ENCODE data around the gene RSRC1. TPM values are rescaled to one million over a fixed set of nuclear protein-coding genes. Genes with fewer than 3 reads are reported as not detected.

Gene RSRC1
- total and polyA plus RNA-seq, 2 of the 8 experiments (the other 6 are each of a cell fraction or from before 2014, with no cell fraction given): 2.0 to 27.9 TPM

- Histone ChIP-seq H3K4me3 (ENCODE audit: extremely low read depth in 1 of 4, insufficient read depth in 2 of 4, low read depth in 3 of 4, low read length in 4 of 4) (no peak overlapping the region), H3K4me1 (replicated peaks in 1 of 4; ENCODE audit: control insufficient read depth in 3 of 4, insufficient read depth in 4 of 4, low read length in 3 of 4) (no peaks in the 10 kb centered on the region), H2BK12ac (ENCODE audit: low read depth, low read length) (no peak overlapping the region), H3K56ac (replicated peaks; ENCODE audit: insufficient read length, low read depth, low read length) (no peak overlapping the region), H3K23ac (ENCODE audit: insufficient read length) (no peak overlapping the region), H3K27me3 (replicated peaks in 1 of 4; ENCODE audit: control insufficient read depth in 3 of 4, extremely low read depth in 1 of 4, insufficient read depth in 3 of 4, low read length in 3 of 4) (no peaks in the 10 kb centered on the region), H4K8ac (ENCODE audit: extremely low read depth, insufficient read depth, low read length) (no peak overlapping the region), H3K23me2 (ENCODE audit: low read depth, low read length) (peaks cover 1% of the 10 kb centered on the region; the same call in 1 of the 2 replicates), H3K18ac (ENCODE audit: extremely low read depth, low read length) (no peak overlapping the region), H3K14ac (ENCODE audit: insufficient read length) (no peak overlapping the region), H3K9me3 (ENCODE audit: insufficient read depth in 2 of 2, low read depth in 1 of 2, low read length in 1 of 2) (no peaks in the 10 kb centered on the region), H3K4ac (replicated peaks; ENCODE audit: insufficient read length, low read depth, low read length) (no peak overlapping the region), H4K91ac (replicated peaks; ENCODE audit: insufficient read length, low read length) (no peak overlapping the region), H3K4me2 (ENCODE audit: insufficient read depth in 1 of 2, low read depth in 2 of 2, low read length in 2 of 2) (no peak overlapping the region), H2BK5ac (ENCODE audit: low read depth, low read length) (no peak overlapping the region), H4K5ac (ENCODE audit: insufficient read length, low read depth, low read length) (no peak overlapping the region), H2BK15ac (ENCODE audit: low read length) (no peak overlapping the region), H3K79me1 (ENCODE audit: low read depth, low read length) (no peaks in the 10 kb centered on the region), H4K20me1 (replicated peaks in 1 of 2; ENCODE audit: control insufficient read depth in 1 of 2, insufficient read depth in 2 of 2, low read length in 2 of 2) (no peaks in the 10 kb centered on the region), H3K27ac (ENCODE audit: low read depth, low read length) (no peak overlapping the region), H2BK20ac (ENCODE audit: low read length) (no peak overlapping the region), H2AK5ac (ENCODE audit: low read depth, low read length) (no peak overlapping the region), H3K9ac (replicated peaks in 1 of 4; ENCODE audit: extremely low read depth in 1 of 4, low read depth in 3 of 4, low read length in 3 of 4) (no peak overlapping the region), H2BK120ac (replicated peaks; ENCODE audit: low read depth, low read length) (no peak overlapping the region), H2AFZ (ENCODE audit: low read length) (no peak overlapping the region), H3K36me3 (ENCODE audit: control insufficient read depth in 2 of 4, insufficient read depth in 4 of 4, low read length in 3 of 4) (no peaks in the 10 kb centered on the region), H3K79me2 (ENCODE audit: control insufficient read depth in 1 of 2, insufficient read depth in 2 of 2, low read length in 2 of 2) (no peaks in the 10 kb centered on the region)
- 100% methylated on average over 5 of the region's 5 CpGs; no CpG with 5 or more reads in 1 of the 2 experiments for WGBS, 2 experiments (ENCODE audit: extremely low coverage in 1 of 2, insufficient coverage in 1 of 2, insufficient read length in 1 of 2, insufficient replicate concordance in 2 of 2, low coverage in 1 of 2, low lambda C conversion rate in 2 of 2, missing lambda C conversion rate in 1 of 2)
- TF ChIP-seq JUN (IDR thresholded peaks at IDR 0.05; ENCODE audit: low read depth, low read length) (no peak), CREB1 (IDR thresholded peaks at IDR 0.05) (no peak)
- no peak for FAIRE-seq
- ChIA-PET POLR2A (ENCODE audit: partially characterized antibody) (no interaction called here), CTCF (ENCODE audit: partially characterized antibody) (interaction anchor here (0.9 to 2.4 kb wide), 4 partner anchors 8 to 23 kb away, joined by 4 to 13 read pairs (median 5); partner anchors contain the start of gene MLF1)
- DNase-seq (ENCODE audit: low read depth in 1 of 2, low spot score in 2 of 2): no peak
These were observed 452.8 kb downstream of the RSRC1 start for GRCh38 chr3:158562674-158563073.

Measured in H1 (cell line).